Neural cell (in vitro differentiated cells): ENCODE results near the gene LGI4.

Experiments
- TF ChIP-seq, protein P1 (sequence below): IDR thresholded peaks from 2 replicates; pipeline ENCODE4 v1.6.1; 2012; ENCODE audit warnings: borderline replicate concordance
- TF ChIP-seq, protein P2 (sequence below): fragments of 450-650 bp; IDR thresholded peaks from 2 replicates; pipeline ENCODE4 v1.5.1; 2014; ENCODE audit warnings: antibody characterized with exemption, mild to moderate bottlenecking, moderate library complexity; ENCODE audit not compliant: poor library complexity, severe bottlenecking

DNA sequence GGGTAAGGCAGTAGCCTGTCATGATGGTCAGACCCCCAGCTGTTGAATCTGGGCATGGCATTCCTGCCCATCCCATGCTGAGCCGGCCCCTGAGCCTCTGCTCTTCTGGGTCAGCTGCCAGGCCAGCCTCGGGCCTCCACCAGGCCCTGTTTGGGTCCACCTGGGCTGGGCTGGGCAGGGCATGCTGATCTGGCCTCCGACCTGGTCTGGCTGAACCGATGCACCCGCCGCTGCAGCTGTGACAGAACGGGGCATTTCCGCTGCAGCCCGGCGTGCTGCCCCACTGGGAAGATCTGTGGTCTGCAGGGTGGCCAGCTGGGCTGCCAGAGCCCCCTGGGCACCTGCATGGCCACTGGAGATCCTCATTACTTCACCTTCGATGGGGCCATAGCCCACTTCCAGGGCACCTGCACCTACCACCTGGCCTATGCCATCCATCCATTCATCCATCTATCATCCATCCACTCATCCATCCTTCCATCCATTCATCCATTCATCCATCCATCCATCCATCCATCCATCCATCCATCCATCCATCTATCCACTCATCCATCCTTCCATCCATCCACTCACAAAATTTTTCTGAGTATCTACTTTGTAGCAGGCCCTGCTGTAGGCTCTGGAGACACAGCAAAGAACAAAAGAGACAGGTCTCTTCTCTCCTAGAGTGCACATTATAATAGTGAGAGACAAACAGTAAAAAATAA, 40.8 kb downstream of the LGI4 start:
- TF ChIP-seq, protein P1, sequence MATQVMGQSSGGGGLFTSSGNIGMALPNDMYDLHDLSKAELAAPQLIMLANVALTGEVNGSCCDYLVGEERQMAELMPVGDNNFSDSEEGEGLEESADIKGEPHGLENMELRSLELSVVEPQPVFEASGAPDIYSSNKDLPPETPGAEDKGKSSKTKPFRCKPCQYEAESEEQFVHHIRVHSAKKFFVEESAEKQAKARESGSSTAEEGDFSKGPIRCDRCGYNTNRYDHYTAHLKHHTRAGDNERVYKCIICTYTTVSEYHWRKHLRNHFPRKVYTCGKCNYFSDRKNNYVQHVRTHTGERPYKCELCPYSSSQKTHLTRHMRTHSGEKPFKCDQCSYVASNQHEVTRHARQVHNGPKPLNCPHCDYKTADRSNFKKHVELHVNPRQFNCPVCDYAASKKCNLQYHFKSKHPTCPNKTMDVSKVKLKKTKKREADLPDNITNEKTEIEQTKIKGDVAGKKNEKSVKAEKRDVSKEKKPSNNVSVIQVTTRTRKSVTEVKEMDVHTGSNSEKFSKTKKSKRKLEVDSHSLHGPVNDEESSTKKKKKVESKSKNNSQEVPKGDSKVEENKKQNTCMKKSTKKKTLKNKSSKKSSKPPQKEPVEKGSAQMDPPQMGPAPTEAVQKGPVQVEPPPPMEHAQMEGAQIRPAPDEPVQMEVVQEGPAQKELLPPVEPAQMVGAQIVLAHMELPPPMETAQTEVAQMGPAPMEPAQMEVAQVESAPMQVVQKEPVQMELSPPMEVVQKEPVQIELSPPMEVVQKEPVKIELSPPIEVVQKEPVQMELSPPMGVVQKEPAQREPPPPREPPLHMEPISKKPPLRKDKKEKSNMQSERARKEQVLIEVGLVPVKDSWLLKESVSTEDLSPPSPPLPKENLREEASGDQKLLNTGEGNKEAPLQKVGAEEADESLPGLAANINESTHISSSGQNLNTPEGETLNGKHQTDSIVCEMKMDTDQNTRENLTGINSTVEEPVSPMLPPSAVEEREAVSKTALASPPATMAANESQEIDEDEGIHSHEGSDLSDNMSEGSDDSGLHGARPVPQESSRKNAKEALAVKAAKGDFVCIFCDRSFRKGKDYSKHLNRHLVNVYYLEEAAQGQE, result no peak
- TF ChIP-seq, protein P2, sequence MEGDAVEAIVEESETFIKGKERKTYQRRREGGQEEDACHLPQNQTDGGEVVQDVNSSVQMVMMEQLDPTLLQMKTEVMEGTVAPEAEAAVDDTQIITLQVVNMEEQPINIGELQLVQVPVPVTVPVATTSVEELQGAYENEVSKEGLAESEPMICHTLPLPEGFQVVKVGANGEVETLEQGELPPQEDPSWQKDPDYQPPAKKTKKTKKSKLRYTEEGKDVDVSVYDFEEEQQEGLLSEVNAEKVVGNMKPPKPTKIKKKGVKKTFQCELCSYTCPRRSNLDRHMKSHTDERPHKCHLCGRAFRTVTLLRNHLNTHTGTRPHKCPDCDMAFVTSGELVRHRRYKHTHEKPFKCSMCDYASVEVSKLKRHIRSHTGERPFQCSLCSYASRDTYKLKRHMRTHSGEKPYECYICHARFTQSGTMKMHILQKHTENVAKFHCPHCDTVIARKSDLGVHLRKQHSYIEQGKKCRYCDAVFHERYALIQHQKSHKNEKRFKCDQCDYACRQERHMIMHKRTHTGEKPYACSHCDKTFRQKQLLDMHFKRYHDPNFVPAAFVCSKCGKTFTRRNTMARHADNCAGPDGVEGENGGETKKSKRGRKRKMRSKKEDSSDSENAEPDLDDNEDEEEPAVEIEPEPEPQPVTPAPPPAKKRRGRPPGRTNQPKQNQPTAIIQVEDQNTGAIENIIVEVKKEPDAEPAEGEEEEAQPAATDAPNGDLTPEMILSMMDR, result no peak
